KG1 (cell line): Measurements from ENCODE around the gene KNSTRN.
A peak's percentile ranks its signal among the peaks of the same experiment; 100 is the strongest.

Experiments used
- DNase-seq: peaks from one replicate; lab custom pipeline; 2025; lab: John Stamatoyannopoulos, UW

Gene KNSTRN

DNA sequence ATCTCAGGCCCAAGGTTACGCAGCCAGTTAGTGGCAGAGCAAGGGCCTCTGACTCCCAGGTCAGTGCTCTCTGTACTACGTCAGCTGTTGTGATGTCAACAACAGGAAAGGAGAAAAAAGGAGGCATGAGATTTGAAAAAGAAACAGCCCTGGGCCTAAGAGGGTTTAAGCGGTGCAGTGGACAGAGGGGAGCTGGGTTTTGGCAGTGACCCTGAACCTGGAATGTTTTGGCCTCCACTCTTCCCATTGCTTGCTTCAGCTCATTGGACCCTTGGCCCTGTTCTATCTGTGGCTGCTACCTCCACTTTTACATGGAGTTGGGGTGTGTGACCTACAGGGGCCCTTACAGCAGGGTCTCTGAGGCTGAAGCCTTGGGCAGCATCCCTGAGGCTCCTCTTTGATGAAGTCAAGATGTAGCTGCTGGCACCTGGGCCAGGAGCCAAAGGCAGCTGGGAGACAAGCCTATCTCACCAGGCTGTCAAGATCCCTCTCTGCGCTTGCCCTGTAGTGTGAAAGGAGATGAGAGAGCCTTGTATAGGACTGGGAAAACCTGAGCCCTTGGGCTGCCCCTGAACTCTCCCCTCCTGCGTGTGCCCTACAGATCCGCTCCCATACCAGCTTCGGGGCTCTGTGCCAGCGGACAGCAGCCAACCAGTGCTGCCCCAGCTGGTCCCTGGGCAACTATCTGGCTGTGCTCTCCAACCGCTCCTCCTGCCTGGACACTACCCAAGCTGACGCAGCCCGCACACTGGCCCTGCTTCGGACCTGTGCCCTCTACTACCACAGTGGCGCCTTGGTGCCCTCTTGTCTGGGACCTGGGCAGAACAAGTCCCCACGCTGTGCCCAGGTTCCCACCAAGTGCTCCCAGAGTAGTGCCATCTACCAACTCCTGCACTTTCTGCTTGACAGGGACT, 15.8 kb upstream of the KNSTRN start:
- DNase-seq: no peak

DNA sequence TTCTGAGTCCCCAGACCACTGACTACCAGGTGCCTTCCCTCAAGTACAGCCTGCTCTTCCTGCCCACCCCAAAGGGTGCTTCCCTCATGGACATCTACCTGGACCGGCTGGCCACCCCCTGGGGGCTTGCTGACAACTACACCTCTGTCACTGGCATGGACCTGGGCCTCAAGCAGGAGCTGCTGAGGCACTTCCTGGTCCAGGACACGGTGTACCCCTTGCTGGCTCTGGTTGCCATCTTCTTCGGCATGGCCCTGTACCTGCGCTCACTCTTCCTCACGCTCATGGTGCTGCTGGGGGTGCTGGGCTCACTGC, 15.2 kb upstream of the KNSTRN start:
- DNase-seq: no peak

GRCh38 chr15:40367686-40368611, 14.6 kb upstream of the KNSTRN start:
- peak; percentile 73 for DNase-seq

GRCh38 chr15:40368719-40369473, 13.6 kb upstream of the KNSTRN start:
- no peak for DNase-seq

- DNase-seq: no peak
These were observed 13.0 kb upstream of the KNSTRN start for GRCh38 chr15:40369474-40369869.

DNA sequence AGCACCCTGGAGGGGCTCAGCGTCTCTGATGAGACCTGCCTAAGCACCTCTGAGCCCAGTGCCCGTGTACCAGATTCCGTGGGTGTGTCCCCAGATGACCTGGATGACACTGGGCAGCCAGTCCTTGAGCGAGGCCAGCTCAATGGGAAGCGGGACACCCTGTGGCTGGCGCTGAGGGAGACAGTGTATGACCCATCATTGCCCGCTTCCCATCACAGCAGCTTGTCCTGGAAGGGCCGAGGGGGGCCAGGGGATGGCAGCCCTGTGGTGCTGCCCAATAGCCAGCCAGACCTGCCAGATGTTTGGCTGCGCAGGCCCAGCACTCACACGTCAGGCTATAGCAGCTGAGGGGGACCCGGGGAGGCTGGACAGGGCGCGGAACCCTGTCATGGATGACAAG, 12.6 kb upstream of the KNSTRN start:
- no peak for DNase-seq

DNA sequence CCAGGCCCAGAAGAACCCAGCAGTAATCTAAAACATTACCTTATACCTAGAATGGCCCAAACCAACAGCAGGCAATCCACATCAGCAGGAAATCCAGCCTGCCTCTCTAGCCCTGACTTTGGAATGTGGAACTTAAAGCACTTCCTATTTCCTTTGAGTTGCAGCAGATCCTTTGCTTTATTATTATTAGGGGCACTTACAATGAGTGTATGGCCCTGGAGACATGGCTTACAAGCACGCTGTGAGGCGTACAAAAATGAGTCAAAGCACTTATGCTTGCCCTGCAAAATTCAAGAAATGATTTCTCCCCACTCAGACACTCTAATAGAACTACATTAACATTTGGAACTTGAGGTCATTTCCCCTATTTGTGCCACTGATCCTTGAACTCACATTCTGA, 9.5 kb upstream of the KNSTRN start:
- no peak for DNase-seq

DNA sequence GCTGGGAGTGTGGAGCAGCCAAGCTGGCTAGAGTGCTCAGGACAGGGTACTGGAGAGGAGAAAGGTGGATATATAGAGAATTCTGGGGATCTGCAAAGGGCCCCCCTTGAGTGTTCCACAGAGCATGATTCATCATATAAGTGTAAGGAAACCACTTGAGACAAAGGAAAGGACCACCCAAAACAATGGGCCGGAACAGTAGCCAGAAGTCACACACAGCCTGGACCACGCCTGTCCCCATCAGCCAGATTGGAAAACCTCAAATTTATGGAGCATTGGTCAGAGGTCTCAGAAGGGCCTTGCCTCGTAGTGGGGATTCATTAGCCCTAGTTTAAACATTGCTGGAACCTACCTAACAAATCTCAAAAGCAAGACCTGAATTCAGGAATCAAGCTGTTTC, 4.9 kb upstream of the KNSTRN start:
- DNase-seq: no peak

DNA sequence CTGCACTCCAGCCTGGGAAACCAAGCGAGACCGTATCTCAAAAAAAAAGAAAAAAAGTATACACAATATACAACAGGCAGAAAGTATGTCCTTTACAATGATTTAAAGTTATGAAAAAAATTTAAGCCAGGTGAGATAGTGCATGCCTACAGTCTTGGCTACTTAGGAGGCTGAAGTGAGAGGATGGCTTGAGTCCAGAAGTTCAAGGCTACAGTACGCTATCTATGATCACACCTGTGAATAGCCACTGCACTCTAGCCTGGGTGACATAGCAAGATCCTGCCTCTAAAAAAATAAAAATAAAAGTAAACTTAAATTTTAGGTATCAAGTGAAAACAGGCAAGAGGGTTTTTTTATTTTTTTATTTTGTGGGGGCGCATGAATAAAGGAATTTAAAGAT, 3.1 kb upstream of the KNSTRN start:
- DNase-seq: no peak

GRCh38 chr15:40379853-40380252, 2.7 kb upstream of the KNSTRN start:
- no peak for DNase-seq

DNA sequence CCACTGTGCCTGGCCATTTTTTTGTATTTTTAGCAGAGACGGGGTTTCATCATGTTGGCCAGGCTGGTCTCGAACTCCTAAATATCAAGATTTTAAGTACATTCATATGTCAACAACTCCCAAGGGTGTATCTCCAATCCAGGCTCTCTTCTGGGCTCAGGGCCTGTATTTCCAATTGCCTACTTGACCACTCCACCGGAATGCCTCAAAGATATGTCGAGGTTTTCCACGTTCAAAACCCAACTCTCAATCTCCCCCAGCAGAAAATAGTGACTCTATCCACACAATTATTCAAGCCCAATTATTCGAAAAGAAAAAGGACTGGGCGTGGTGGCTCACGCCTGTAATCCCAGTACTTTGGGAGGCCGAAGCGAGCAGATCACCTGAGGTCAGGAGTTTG, 1.9 kb upstream of the KNSTRN start:
- DNase-seq: no peak

DNA sequence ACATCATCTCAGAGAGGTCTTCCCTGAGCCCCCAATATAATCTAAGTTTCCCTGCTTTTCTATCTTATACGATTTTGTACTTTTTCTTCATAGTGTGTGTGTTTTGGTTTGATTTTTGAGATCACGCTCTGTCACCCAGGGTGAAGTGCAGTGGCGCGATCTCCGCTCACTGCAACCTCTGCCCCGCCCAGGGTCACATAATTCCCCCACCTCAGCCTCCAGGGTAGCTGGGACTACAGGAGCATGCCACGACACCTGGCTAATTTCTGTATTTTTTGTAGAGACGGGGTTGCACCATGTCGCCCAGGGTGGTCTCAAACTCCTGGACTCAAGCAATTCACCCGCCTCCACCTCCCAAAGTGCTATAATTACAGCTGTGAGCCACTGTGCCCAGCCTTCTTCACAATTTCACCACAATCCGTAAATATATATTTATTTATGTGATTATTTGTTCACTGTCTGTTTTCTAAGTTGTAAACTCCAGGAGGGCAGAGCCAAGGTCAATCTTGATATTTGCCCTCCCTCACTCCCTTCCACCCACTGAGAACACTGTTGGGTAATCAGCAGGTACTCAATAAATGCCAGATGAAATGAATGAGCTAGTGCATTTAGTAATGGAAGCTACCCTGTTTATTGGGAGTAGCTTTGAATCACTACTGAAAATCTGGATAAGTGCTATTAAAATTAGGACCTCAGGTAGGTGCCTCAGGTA, 547 bp upstream of the KNSTRN start:
- no peak for DNase-seq

GRCh38 chr15:40386480-40386879, 4.0 kb downstream of the KNSTRN start:
- DNase-seq: no peak

- DNase-seq: no peak
These were observed 6.7 kb downstream of the KNSTRN start for GRCh38 chr15:40388941-40389823.

- DNase-seq: no peak
These were observed 7.5 kb downstream of the KNSTRN start for GRCh38 chr15:40389824-40390595.

GRCh38 chr15:40392986-40393948, 10.7 kb downstream of the KNSTRN start:
- DNase-seq: no peak

DNA sequence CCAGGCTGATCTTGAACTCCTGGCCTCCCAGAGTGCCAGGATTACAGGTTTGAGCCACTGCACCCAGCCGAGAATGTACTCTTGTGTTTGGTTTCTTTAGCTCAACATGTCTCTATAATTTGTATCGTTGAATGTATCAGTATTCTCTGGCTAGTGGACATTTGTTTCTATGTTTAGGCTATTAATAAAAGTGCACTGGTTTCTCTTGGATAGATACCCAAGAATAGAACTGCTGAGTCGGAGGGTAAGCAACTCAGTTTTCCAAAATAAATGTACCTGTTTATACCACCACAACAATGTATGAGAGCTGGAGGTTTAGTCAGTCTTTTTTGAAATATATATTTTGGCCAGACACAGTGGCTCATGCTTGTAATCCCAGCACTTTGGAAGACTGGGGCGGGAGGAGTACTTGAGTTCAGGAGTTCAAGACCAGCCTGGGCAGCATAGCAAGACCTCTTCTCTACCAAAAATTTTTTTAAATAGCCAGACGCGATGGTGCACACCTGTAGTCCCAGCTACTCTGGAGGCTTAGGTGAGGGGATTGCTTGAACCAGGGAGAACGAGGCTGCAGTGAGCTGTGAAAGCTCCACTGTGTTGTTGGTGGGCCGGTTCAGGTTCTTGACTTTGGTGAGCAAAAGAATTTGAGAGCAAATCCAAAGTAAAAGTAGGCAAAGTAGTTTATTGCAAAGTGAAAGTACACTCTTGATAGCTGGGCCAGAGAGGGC, 15.3 kb downstream of the KNSTRN start:
- no peak for DNase-seq

DNA sequence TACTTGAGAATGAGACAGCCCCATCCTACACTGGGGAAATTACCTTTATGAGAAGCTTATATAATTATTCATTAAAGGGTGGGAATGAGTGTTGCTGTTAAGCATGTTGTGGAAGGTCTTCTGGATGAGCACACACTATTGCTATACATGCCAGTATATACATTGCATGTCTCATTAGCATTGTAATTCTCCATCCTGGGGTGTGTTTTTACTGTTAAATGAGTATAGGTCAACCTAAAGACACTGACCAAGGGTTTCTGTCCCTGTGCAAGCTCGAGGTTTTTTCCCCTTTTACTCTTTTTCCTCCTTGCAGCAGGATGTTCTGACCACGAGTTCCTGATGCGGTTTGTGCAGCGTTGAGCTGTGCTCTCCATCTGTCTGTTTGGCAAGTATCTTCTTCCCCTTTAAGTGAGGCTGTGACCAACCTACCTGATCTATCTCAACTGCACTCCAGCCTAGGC, 15.9 kb downstream of the KNSTRN start:
- DNase-seq: peak; percentile 46
